Effector memory CD4-positive, alpha-beta T cell (primary cell): ENCODE data around the gene CEP192.

ENCODE experiments used
- DNase-seq, 3 donors: peaks; one replicate each; pipeline ENCODE4 v3.0.0-alpha.2; 2020
- H3K27ac ChIP-seq: 2 replicates; pipeline ENCODE4 v1.7.0; 2013; ENCODE audit warnings: mild to moderate bottlenecking, low read length, moderate library complexity; ENCODE audit not compliant: insufficient read depth, poor library complexity, severe bottlenecking
- H3K27me3 ChIP-seq: replicated peaks from 2 replicates; pipeline ENCODE4 v1.7.0; 2013; ENCODE audit warnings: mild to moderate bottlenecking, low read length; ENCODE audit not compliant: insufficient read depth, control insufficient read depth, poor library complexity, severe bottlenecking
- H3K36me3 ChIP-seq: 2 replicates; pipeline ENCODE4 v1.7.0; 2013; ENCODE audit warnings: mild to moderate bottlenecking, low read length, moderate library complexity; ENCODE audit not compliant: control insufficient read depth, insufficient read depth
- H3K4me1 ChIP-seq: 2 replicates; pipeline ENCODE4 v1.7.0; 2013; ENCODE audit warnings: low read length, mild to moderate bottlenecking; ENCODE audit not compliant: control insufficient read depth, insufficient read depth, poor library complexity, severe bottlenecking
- H3K4me3 ChIP-seq: 2 replicates; pipeline ENCODE4 v1.7.0; 2013; ENCODE audit warnings: low read length, low read depth, mild to moderate bottlenecking; ENCODE audit not compliant: insufficient read depth, poor library complexity, severe bottlenecking
- H3K9me3 ChIP-seq: 2 replicates; pipeline ENCODE4 v1.7.0; 2013; ENCODE audit warnings: mild to moderate bottlenecking, low read length, moderate library complexity; ENCODE audit not compliant: control insufficient read depth

The CEP192 gene

DNA sequence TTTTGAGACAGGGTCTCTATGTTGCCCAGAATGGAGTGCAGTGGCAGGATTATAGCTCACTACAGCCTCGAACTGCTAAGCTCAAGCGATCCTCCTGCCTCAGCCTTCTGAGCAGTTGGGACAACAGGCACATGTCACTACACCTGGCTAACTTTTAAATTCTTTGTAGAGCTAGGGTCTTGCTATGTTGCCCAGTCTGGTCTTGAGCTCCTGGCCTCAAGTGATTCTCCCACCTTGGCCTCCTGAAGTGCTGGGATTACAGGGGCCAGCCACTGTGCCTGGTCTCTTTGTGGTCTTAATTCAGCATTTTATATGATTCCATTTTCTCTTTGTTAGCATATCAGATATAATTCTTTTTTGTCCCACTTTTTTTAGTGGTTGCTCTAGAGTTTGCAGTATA is 34.1 kb downstream of the CEP192 start:
- H3K27ac ChIP-seq, result no peak overlapping the region
- no peaks in the 10 kb centered on the region for H3K9me3 ChIP-seq
- H3K4me1 ChIP-seq, result no peaks in the 10 kb centered on the region
- peaks cover 21% of the 10 kb centered on the region for H3K36me3 ChIP-seq
- no peak overlapping the region for H3K4me3 ChIP-seq
- no peak for DNase-seq
- H3K27me3 ChIP-seq, result no peaks in the 10 kb centered on the region

DNA sequence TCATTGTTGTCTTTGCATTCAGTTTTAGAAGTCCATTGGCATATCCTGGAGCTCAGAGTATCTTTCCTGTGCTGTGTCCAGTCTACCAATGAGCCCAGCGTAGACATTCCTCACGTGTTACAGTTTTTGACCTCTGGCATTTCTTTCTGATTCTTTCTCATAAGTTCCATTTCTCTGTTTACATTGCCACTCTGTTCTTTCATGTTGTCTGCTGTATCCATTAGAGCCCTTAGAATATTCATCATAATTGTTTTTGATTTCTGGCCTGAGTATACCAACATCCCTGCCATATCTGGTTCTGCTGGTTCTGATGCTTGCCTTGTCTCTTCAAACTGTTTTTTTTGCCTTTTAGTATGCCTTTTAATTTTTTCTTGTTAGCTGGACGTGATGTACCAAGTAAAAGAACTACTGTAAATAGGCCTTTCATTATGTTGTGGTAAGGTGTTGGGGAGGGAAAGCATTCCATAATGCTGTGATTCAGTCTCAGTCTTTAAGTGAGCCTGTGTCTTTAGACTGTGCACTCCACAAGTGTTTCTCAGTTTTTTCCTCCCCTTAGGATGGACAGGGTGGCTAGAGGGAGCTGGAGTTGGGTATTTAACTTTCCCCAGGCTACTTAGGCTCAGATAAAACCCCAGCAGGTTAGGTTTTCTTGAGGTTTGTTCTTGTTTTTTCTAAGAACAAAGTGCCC is 35.6 kb downstream of the CEP192 start:
- Histone ChIP-seq H3K4me3 (no peak overlapping the region), H3K9me3 (no peaks in the 10 kb centered on the region), H3K27ac (no peak overlapping the region), H3K36me3 (peaks cover 26% of the 10 kb centered on the region), H3K27me3 (no peaks in the 10 kb centered on the region), H3K4me1 (no peaks in the 10 kb centered on the region)
- DNase-seq, result no peak

DNA sequence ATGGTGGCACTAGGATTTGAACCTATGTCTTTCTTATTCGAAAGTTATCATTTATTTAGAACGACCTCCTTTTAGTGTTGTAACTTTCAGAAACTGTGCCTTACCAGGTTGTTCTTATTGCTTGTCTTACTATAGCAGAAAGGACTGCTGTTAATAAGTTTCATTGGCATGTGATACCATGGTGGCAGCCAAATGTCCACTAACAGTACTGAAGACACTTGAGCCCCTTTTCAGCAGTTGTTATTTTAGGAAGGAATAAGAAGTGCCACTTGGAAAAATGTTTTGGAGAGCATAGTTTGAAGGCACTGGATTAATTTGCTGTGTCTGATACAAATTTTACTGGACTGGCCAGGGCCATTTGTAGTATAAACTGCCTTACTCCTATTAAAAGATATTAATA is 37.7 kb downstream of the CEP192 start:
- no peak for DNase-seq
- Histone ChIP-seq H3K4me1 (no peaks in the 10 kb centered on the region), H3K36me3 (peaks cover 41% of the 10 kb centered on the region)

DNA sequence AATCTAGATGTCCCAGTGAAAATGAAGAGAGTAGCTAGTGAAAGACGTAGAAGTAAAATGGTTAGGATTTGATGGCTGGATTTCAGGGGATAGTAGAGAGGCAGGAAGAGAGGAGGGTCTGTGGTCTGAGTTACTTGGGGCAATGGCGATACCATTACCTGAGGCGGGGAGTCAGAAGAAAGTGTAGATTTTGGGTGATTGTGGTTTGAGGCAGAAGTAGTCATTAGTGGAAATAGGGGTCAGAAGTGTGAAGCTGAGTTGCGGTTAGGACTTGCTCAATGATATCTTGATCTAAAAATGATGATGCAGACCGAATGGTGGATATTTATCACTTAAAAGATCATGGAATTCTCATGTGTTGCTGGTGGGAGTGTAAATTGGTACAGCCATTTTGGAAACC is 41.0 kb downstream of the CEP192 start:
- Histone ChIP-seq H3K27ac (no peak overlapping the region), H3K9me3 (no peaks in the 10 kb centered on the region), H3K4me1 (no peaks in the 10 kb centered on the region), H3K36me3 (peaks cover 35% of the 10 kb centered on the region), H3K27me3 (no peaks in the 10 kb centered on the region), H3K4me3 (no peak overlapping the region)
- DNase-seq, result no peak

More for the DNA sequence above, 37.7 kb downstream of the CEP192 start:
- Histone ChIP-seq H3K9me3 (no peaks in the 10 kb centered on the region), H3K27me3 (no peaks in the 10 kb centered on the region), H3K4me3 (no peak overlapping the region), H3K27ac (no peak overlapping the region)

DNA sequence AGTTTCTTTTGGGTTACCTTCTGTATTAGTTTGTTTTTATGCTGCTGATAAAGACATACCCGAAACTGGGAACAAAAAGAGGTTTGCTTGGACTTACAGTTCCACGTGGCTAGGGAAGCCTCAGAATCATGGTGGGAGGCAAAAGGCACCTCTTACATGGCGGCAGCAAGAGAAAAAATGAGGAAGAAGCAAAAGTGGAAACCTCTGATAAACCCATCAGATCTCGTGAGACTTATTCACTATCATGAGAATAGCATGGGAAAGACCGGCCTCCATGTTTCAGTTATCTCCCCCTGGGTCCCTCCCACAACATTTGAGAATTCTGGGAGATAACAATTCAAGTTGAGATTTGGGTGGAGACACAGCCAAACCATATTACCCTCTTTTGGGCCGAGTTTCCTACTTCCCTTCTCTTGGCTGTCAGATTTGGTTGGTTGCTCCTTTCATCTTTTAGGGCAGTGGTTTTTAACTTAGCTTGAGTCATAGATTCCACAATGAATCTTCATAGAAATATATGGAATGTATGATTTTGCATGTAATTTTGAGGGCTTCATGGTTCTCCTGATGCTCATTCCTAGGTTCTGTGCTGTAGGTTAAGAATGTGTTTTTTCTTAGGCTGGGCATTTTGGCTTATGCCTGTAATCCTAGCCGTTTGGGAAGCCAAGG is 44.2 kb downstream of the CEP192 start:
- DNase-seq, result no peak
- no peaks in the 10 kb centered on the region for H3K4me1 ChIP-seq
- no peaks in the 10 kb centered on the region for H3K9me3 ChIP-seq
- H3K27ac ChIP-seq, result no peak overlapping the region
- H3K27me3 ChIP-seq, result no peaks in the 10 kb centered on the region
- H3K36me3 ChIP-seq, result peaks cover 29% of the 10 kb centered on the region
- H3K4me3 ChIP-seq, result no peak overlapping the region

DNA sequence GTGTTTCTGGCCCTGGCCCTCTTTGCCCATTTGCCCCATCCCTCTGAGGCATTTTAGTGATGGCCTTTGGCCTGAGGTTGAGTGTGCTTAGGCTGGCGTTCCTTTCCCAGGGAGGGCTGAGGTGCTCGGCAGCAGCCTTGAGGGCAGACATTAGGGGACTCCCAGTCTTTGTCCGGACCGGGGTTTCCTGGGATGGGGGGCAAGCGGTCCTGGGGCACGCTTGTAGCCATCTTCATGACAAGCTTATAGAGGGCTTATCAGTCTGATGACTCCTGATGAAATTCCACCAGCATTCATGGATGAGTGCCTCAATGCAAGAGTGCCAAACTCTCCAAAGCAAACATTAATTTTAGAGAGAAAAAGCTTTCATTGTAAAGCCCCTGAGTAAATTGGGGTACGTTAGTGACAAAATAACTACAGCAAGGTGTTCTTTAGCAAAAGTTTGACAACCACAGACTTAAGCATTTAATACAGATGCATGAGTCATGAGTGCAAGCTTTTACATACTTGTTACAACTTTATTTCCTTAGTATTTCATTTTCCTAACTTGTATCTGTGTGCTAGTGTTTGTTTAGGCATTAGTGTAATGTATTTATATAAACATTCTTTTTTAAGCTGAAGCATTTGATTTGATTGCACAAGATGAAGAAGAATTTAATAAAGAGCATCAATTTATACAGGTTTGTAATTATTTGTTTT is 45.6 kb downstream of the CEP192 start:
- Histone ChIP-seq H3K4me1 (no peaks in the 10 kb centered on the region), H3K9me3 (no peaks in the 10 kb centered on the region), H3K27ac (no peak overlapping the region), H3K36me3 (peaks cover 25% of the 10 kb centered on the region), H3K4me3 (no peak overlapping the region), H3K27me3 (no peaks in the 10 kb centered on the region)
- DNase-seq, result no peak

DNA sequence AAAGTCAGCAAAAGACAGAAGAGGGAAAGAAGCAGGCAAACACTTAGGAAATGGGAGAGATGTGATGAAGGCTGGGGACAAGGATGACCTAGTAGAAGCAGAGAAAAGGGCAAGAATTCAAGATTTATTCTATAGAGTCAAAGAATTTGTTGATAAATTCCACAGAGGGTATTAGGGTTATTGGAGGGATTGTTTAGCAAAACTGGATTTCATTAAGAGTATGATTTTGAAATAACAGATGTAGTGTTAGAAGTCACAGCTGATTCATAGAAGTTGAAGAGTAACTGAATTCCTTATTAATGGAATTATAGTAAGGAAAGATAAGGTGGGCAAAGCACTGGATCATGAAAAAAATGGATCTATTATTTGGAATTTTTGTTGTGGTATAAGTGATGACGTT is 48.6 kb downstream of the CEP192 start:
- Histone ChIP-seq H3K9me3 (no peaks in the 10 kb centered on the region), H3K36me3 (peaks cover 22% of the 10 kb centered on the region), H3K4me3 (no peak overlapping the region), H3K27ac (no peak overlapping the region), H3K27me3 (no peaks in the 10 kb centered on the region), H3K4me1 (no peaks in the 10 kb centered on the region)
- DNase-seq, result no peak

DNA sequence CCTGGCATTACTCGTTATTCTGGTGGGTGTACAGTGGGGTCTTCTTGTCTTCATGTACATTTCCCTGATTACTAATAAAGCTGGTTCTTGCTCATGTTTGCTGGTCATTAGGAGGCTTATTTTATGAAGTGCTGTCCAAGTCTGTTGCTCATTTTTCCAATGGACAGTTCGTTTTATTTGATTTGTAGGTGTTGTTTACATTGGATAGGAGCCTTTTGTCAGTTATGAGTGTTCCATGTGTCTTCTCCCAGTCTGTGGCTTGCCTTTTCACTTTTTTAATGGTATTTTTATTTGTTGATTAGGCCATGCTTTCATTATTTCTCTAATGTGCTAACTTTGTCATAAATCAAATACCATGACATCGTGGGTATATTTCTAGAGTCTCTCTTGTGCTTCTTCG is 51.9 kb downstream of the CEP192 start:
- no peak overlapping the region for H3K4me3 ChIP-seq
- no peaks in the 10 kb centered on the region for H3K27me3 ChIP-seq
- H3K4me1 ChIP-seq, result no peaks in the 10 kb centered on the region
- no peak for DNase-seq
- H3K9me3 ChIP-seq, result no peaks in the 10 kb centered on the region
- peaks cover 29% of the 10 kb centered on the region for H3K36me3 ChIP-seq
- H3K27ac ChIP-seq, result no peak overlapping the region

DNA sequence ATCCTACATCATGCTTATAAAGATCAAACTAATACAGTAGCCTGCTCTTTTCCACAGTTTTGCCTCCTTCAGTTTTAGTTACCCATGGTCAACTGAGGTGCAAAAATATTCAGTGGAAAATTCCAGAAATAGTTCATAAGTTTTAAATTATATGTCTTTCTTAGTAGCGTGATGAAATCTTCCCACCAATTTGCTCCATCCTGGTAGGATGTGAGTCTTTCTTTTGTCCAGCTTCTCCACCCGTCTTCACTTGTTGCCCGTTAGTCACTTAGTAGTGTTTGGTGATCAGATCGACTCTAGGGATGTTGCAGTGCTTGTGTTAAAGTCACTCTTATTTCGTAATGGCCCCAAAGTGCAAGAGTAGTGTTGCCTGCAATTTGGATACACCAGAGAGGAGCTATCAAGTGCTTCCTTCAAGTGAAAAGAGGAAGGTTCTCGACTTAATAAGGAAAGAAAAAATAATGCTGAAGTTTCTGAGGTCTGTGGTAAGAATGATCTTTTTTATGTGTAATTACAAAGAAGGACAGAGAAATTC is 57.0 kb downstream of the CEP192 start:
- no peak overlapping the region for H3K4me3 ChIP-seq
- no peaks in the 10 kb centered on the region for H3K27me3 ChIP-seq
- peaks cover 35% of the 10 kb centered on the region for H3K36me3 ChIP-seq
- H3K27ac ChIP-seq, result no peak overlapping the region
- no peak for DNase-seq
- H3K9me3 ChIP-seq, result no peaks in the 10 kb centered on the region
- no peaks in the 10 kb centered on the region for H3K4me1 ChIP-seq

DNA sequence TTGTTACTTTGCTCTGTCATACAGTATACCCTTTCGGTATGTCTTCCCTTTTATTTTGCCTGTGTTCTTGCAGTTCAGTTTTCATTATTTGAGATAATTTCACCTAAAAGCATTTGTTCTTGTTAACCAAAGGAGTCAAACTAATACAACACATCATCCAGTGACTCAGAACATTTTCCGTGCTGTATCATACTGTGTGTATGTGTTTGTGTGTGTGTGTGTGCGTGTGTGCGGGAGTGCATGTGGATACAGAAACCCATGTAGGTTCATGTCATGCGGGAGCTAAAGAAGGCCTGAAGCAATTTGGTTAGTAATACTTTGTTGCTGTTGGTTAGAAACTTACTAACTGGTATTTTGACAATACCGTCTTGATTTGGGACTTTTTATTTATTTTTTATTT is 60.0 kb downstream of the CEP192 start:
- no peak overlapping the region for H3K4me3 ChIP-seq
- no peaks in the 10 kb centered on the region for H3K27me3 ChIP-seq
- H3K4me1 ChIP-seq, result no peaks in the 10 kb centered on the region
- H3K9me3 ChIP-seq, result no peaks in the 10 kb centered on the region
- peaks cover 57% of the 10 kb centered on the region for H3K36me3 ChIP-seq
- no peak for DNase-seq
- no peak overlapping the region for H3K27ac ChIP-seq
